ENCODE results near the gene HUNK. TPM values are rescaled to one million over a fixed set of nuclear protein-coding genes. Genes with fewer than 3 reads are reported as not detected.
"Not testable (repeated sequence)": the region's sequence is repeated elsewhere in the genome, so short reads cannot be mapped to it uniquely, and the experiment has no call there.

The HUNK gene
- total RNA-seq, 4 donors from 2014 or later = 0.22 to 1.2 (median 0.36) TPM

DNA sequence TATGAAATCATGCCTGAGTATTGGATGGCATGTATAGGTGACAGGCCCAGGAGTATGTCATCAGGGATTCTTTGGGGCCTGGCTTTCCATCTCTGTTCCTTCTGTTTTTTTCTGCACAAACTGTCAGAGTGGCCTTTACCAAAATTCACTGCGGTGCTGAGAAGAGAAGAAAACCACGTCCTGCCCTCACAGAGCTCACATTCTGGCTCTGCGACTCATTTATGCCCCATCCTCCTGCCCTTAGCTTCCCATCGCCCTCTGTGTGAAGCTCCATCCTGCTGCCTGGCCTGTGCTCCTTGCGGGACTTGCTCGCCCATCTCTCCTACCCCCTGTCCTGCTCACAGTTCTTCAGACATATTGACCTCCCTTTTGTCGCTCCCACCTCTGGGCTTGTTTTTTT lies 73.4 kb downstream of the HUNK start:
- Histone ChIP-seq H3K27me3 (no peaks in the 10 kb centered on the region), H3K36me3 (no peaks in the 10 kb centered on the region), H3K9me3 (no peaks in the 10 kb centered on the region), H3K4me1 (no peaks in the 10 kb centered on the region), H3K4me3 (replicated peaks in 1 of 3) (no peak overlapping the region), H3K27ac (no peak overlapping the region)
- no peak for DNase-seq
- intact Hi-C loops (cut with DNase I) = no loop called here
- TF ChIP-seq, protein P1, sequence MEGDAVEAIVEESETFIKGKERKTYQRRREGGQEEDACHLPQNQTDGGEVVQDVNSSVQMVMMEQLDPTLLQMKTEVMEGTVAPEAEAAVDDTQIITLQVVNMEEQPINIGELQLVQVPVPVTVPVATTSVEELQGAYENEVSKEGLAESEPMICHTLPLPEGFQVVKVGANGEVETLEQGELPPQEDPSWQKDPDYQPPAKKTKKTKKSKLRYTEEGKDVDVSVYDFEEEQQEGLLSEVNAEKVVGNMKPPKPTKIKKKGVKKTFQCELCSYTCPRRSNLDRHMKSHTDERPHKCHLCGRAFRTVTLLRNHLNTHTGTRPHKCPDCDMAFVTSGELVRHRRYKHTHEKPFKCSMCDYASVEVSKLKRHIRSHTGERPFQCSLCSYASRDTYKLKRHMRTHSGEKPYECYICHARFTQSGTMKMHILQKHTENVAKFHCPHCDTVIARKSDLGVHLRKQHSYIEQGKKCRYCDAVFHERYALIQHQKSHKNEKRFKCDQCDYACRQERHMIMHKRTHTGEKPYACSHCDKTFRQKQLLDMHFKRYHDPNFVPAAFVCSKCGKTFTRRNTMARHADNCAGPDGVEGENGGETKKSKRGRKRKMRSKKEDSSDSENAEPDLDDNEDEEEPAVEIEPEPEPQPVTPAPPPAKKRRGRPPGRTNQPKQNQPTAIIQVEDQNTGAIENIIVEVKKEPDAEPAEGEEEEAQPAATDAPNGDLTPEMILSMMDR (IDR thresholded peaks at IDR 0.05) = no peak
- no peak for TF ChIP-seq POLR2A (IDR thresholded peaks at IDR 0.05)
- 94 to 97% methylated on average over 7 of the region's 7 CpGs for WGBS, 2 donors

DNA sequence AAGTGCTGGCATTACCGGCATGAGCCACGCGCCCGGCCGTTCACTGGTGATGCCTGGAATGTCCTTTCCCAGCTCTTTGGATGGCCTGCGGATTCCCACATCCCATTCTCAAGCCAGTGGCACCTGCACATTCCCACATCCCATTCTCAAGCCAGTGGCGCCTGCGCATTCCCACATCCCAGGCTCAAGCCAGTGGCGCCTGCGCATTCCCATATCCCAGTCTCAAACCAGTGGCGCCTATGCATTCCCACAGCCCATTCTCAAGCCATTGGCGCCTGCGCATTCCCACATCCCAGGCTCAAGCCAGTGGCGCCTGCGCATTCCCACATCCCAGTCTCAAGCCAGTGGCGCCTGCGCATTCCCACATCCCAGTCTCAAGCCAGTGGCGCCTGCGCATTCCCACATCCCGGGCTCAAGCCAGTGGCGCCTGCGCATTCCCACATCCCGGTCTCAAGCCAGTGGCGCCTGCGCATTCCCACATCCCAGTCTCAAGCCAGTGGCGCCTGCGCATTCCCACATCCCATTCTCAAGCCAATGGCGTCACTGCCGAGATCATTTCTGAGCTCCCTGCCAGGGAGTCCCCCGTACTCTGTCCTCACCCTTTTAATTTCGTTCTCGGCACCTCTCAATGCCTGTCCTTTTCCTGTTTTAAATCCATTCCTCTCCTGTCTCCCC lies 74.2 kb downstream of the HUNK start:
- intact Hi-C loops (cut with DNase I); H3K36me3 ChIP-seq; H3K27ac ChIP-seq; H3K4me3 ChIP-seq (replicated peaks in 1 of 3); H3K4me1 ChIP-seq; DNase-seq; H3K27me3 ChIP-seq; H3K9me3 ChIP-seq: not testable (repeated sequence)
- WGBS, 2 donors = 95 to 97% methylated on average over 31 to 32 of the region's 32 CpGs

DNA sequence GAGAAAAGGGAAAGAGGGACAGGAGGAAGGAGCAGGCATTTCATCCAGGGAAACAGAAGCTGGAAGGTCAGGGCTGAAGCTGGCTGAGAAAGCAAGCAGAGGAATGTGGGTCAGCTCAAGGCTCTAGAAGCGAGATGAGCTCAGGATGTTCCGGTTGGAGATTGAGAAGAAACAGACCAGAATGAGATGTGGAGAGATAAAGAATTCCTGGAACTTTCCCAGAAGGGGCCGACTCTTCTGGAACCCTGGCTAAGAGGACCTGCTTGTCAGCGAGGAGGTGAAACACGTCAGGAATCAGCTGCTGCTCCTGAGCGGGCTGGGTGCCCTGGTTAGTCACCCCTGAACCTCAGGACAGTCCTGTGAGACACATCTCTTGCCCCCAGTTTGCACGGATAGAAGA lies 75.9 kb downstream of the HUNK start:
- no peak for DNase-seq
- intact Hi-C loops (cut with DNase I) = no loop called here
- no peak overlapping the region for H3K27ac ChIP-seq
- TF ChIP-seq, protein P1 (IDR thresholded peaks at IDR 0.05) = no peak
- no peak for TF ChIP-seq POLR2A (IDR thresholded peaks at IDR 0.05)
- H3K27me3 ChIP-seq = no peaks in the 10 kb centered on the region
- no peaks in the 10 kb centered on the region for H3K9me3 ChIP-seq
- no peaks in the 10 kb centered on the region for H3K4me1 ChIP-seq
- 83 to 91% methylated on average over 7 of the region's 7 CpGs for WGBS, 2 donors
- no peaks in the 10 kb centered on the region for H3K36me3 ChIP-seq
- H3K4me3 ChIP-seq (replicated peaks in 1 of 3) = no peak overlapping the region

DNA sequence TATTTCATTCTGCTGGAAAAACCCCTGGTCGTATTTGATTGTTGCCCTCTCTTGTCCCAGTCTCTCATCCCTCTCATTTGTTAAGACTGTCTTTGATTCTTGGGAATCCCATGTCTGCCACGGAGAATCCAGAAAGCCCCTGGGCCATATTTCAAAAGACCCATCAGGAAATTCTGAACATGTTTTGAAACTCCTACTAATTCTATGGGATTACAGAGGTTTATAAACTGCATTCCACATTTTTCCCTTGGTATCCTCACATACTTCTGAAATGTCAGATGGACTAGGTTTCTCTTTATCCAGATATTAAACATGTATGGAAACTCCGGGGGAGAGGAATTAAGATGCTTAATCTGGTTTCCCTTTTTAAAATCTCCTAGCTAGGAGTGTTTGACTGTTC lies 80.0 kb downstream of the HUNK start:
- TF ChIP-seq, protein P1 (IDR thresholded peaks at IDR 0.05) = no peak
- TF ChIP-seq POLR2A (IDR thresholded peaks at IDR 0.05) = no peak
- 90 to 92% methylated on average over 3 of the region's 3 CpGs for WGBS, 2 donors
- intact Hi-C loops (cut with DNase I) = no loop called here

DNA sequence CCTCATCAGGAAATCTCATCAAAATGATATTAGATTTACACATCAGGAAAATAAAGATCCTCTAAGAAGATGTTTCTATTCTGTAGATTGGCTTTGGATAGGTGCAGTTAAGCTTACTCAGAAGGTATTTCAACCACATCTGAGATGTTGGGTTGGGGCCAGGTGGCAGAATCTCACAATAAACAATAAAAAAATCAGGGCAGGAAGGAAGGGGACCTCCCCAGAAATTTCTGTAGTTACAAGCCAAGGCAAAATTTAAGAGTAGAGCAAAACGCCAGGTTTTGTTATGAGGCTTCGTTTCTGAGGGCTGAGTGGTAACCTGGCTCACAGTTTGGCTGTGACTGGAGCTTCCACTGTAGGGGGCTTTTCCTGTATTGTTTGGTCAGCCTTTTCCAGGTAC lies 84.8 kb downstream of the HUNK start:
- no peak for DNase-seq
- 69 to 70% methylated on average over 2 of the region's 2 CpGs for WGBS, 2 donors
- intact Hi-C loops (cut with DNase I) = no loop called here

More for the DNA sequence above, 80.0 kb downstream of the HUNK start:
- Histone ChIP-seq H3K9me3 (no peaks in the 10 kb centered on the region), H3K4me3 (replicated peaks in 1 of 3) (no peak overlapping the region), H3K4me1 (no peaks in the 10 kb centered on the region), H3K36me3 (no peaks in the 10 kb centered on the region), H3K27ac (no peak overlapping the region), H3K27me3 (no peaks in the 10 kb centered on the region)
- DNase-seq = no peak

More for the DNA sequence above, 84.8 kb downstream of the HUNK start:
- TF ChIP-seq, protein P1 (IDR thresholded peaks at IDR 0.05) = no peak
- no peak for TF ChIP-seq POLR2A (IDR thresholded peaks at IDR 0.05)
- Histone ChIP-seq H3K27ac (no peak overlapping the region), H3K27me3 (no peaks in the 10 kb centered on the region), H3K36me3 (no peaks in the 10 kb centered on the region), H3K9me3 (no peaks in the 10 kb centered on the region), H3K4me3 (replicated peaks in 1 of 3) (no peak overlapping the region), H3K4me1 (no peaks in the 10 kb centered on the region)
